Tongue (tissue), 2 donors: ENCODE measurements around the gene NKX6-2. TPM values are rescaled to one million over a fixed set of nuclear protein-coding genes. Genes with fewer than 3 reads are reported as not detected.
A peak's percentile ranks its signal among the peaks of the same experiment; 100 is the strongest.
"Not testable (repeated sequence)": the region's sequence is repeated elsewhere in the genome, so short reads cannot be mapped to it uniquely, and the experiment has no call there.

Experiments
- DNase-seq: peaks from one replicate; pipeline ENCODE4 v3.0.0-alpha.2; 2015
- total RNA-seq: library from RNA; depleted of rRNA; stranded (reverse); fragments of >200 nt; gene quantifications from one replicate; pipeline ENCODE4 v1.2.3, GENCODE V29; 2014

The NKX6-2 gene
- total RNA-seq, 1 donor from 2014 or later, result not detected

DNA sequence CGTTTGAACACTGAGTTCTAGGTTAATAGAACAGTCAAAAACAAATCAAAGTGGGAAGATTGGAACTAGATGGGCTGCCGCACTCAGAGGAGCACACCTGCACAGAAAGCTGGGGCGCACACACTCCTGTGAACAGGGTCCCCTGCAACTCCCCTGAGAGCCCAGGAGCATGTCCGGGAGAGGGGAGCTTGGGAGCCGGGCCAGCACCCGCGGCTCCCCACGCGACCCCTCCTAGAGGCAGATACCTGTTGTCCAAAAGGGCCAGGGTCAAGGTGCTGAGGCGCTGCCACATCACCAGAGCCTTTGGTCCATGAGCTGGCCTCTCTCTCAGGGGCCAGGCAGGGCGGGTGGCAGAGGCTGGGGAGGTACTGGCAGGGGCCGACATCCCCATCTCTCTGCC, 5.6 kb downstream of the NKX6-2 start:
- DNase-seq, result no peak

DNA sequence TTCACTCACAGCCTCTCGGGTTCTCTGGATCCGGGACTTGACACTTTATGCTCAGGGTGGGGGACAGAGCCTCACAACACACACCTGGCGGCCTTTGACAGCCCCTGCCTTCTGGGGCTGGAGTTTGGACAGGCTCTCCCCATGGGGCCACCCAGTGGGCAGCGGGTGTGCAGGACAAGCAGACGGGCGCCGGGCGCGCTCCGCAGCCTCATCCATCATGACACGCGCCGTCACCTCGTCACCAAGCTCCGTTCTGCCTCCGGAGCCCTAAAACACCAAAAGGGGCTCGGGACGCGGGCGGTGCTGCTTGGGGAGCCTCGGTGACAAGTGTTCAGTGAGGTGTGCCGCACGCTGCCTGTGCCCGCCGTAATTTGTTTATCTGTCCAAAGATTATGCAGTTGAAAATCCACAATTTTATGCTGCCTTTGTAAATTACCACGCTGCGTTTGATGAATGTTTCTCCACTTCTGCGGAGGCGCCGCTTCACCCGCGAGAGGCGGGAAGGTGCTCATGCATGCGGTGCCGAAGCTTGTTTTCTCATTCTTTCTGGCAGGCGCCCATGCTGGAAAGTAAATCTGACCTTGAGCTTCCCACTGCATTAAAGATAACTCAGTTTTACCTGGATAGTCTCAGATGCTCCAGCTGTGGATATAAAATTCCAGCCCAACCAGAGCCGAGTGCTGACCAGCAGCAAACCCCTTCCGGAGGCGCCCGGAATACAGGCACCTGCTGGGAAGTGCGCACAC, 6.2 kb downstream of the NKX6-2 start:
- DNase-seq, result no peak

DNA sequence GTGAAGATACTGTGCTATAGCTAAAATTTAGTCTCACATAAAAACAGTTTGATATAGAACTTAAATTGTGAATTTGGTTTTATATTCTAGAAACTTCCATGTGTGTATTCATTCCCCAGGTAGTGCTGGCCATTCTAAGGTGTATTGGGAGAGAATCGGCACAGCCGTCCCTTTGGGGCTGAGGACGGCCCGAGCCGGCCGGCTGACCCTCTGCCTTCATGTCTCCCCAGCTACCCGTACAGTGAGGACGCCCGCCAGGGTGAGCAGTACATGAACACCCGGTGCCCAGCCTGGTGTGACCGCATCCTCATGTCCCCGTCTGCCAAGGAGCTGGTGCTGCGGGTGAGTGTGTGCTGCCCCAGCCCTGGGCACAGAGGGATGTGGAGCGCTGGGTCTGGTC, 8.5 kb downstream of the NKX6-2 start:
- no peak for DNase-seq

DNA sequence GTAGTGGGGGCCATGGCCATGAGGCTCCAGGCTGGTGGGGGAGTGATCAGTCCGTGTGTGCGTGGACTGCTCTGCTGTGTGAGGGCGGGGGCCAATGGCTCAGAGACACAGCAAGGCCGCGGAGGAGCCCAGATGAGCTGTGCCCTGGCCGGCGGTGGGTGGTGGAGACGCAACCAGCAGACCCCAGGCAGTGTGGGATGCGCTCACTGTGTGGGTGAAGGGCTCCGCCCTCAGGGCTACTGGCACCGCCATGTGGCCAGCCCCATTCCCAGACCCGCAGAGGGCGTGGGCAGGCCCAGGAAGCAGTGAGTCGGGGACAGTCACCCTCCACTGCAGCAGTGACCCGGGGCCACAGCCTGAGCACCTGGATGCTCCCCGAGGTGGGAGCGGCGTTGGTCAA, 9.1 kb downstream of the NKX6-2 start:
- DNase-seq, result no peak

DNA sequence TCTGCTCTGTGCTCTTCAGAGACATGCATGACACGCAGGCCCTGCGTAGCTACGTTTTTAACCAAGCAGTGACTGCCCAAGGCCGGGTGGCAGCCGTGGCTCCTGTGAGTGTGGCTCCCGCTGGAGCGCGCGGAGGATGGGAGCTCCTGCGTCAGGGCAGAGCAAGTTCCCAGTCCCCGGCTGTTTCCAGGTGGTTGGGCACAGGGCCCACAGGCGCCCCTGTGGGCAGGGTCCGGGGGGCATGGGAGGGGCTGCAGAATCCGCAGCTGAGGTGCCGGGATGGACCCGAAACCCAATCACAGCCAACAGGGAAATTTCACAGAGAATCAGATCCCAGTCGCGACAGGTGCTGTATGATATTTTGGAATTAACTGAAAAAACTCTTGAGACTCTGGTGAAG, 9.8 kb downstream of the NKX6-2 start:
- DNase-seq, result peak; percentile 47

DNA sequence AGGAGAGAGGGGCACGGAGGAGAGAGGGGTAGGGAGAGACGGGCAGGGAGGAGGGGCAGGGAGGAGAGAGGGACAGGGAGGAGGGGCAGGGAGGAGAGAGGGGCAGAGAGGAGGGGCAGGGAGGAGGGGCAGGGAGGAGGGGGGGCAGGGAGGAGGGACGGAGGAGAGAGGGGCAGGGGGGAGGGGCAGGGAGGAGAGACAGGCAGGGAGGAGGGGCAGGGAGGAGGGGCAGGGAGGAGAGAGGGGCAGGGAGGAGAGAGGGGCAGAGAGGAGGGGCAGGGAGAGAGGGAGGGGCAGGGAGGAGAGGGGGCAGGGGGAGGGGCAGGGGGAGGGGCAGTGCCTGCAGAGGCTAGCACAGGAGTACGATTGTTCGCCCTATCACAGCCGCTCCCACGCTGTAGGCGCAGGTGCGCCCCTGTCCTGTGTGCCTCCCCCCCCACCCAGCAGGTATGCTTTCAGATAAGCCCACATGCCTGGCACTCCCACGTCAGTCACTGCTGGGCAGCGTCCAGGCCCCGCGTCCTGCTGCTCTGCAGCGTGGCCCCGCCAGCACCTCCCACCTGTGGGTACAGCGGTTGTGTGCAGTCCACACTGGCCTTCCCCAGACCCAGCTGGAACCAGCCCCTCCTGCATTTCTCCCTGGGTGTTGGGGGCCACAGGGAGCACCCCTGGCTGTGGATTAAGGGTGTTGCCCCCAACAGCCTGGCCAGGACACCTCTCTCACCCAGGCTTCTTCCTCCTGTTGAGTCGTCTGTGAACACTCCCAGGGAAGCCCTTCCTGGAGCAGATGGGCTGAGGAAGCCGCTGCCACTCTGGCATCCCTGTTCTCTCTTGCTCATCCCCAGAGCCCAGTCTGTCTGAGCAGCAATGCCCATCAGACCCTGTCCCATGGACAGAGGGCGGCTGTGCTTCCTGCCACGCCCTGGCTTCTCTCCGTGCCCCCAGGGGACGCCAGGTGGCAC, 10.8 kb downstream of the NKX6-2 start:
- no peak for DNase-seq

DNA sequence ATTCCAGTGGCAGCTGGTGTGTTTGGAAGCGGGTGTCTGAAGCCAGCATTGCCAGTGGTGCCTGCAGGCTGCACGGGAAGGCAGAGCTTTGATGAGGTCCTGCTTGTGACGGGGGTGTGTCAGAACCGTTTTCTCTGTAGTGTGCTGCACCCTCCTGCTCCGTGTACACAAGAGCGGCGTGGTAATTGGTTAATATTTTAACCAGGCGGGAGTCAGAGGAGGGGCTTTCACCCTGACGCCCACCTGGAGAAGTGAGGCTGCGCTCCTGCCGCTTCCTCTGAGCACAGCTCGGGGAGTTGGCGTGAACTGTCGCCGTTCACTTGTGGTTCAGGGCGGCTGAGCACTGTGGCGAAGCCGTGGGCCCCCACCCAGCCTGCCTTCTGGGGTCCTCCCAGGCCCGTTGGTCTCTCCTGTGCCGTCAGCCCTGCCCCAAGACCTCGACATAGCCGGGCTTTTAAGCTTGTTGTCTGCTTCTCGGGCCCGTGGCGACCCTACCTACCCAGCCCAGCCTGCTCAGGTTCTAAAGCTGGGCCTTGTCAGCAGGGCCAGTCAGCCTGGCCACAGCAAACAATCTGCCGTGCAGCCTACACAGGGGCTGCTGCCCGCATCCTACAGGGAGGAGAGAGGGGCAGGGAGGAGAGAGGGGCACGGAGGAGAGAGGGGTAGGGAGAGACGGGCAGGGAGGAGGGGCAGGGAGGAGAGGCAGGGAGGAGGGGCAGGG, 11.6 kb downstream of the NKX6-2 start:
- DNase-seq, result peak; percentile 52

DNA sequence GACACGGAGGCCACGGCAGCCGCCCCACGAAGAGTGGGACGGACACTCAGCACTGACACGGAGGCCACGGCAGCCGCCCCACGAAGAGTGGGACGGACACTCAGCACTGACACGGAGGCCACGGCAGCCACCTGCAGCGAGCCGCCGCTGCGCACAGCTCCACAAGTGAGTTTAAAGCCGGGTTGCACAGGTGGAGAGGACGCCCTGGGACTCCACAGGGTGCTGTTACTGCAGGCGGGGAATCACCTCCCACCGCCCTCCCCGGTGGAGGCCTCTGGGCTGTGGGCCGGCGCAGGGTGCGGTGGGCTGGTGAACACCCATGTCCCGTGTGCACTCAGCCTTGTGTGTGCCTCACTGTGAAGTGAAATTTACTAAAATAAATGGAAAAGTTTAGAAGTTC, 13.1 kb downstream of the NKX6-2 start:
- DNase-seq, result not testable (repeated sequence)

DNA sequence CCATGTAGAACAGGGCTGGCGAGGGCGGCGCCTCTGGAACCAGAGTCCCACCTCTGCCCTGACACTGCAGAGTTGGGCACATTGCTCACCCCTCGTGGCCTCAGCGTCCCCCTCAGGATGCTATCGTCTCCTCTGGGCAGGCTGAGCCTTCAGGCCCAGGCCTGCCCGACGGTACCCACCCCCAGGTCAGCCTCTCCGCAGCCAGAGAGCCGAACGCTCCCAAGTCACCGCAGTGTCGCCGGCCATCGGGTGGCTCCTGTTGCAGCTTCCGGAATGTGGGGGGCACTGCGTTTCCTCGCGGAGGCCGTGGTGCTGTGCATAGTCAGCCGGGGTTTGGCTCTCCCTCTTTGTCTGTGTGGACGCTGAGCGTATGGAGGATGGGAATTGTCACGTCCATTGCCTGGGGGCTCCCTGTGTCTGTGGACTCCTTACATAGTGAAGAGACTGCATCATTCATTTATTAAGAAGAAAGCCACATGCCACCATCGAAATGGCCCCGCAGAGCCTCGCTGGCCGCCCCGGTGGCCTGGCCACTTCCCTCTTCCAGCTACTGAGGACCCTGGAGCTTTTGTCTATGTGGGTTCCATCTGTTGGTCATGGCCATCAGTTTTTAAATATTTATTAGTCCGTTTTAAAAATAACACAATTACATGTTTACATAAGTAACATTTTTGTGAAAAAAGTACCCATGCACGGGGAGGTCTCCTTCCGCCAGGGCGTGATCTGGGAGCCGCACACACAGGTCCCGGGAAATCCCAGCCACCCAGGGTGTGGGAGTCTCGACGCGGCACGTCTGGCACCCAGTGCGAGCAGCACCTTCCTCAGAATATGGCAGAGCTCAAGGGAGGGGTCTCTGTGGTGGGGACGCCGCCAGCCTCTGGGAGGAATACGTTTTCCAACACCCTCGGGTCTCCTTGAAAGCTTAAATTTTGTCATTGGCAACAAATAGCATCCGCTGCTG, 15.6 kb downstream of the NKX6-2 start:
- no peak for DNase-seq

DNA sequence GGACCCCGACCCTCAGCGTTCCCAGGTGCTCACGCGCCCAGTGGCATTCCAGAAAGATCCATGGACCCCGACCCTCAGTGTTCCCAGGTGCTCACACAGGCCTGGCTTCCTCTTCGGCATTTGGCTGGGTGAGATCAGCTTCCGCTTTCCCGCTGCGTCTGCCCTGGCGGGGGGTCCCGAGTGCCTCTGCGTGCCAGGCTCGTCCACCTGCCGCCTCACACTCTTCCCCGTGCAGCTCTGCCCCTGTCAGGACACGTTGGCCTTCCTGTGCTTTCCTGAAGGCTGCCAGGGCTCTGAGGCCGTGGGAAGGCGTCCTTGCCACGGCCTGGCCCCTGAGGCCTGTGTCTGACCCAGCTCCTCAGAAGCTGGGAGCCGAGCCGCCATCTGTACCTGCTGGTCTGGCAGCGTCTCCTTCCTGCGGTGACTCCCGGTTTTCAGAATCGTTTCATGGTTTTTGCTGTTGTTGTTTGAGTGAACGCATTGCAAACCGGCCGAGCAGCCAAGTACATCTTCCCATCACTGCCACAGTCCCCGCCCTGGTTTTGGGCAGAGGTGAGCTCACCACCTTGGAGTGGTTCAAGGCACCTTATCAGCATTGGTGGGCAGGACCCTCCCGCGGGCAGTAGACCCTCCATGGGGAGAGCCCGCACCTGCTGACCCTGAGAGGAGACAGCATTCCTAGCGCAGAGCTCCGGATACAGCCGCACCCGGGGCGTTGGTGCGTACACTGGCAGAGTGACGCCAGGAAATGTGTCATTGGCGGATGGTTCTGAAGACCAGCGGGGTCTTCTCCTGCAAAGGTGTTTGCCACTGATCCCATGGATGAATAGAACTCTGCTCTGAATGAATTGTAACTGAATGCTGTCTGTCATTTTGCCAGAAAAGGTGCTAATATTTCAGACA, 17.4 kb downstream of the NKX6-2 start:
- DNase-seq, result no peak

DNA sequence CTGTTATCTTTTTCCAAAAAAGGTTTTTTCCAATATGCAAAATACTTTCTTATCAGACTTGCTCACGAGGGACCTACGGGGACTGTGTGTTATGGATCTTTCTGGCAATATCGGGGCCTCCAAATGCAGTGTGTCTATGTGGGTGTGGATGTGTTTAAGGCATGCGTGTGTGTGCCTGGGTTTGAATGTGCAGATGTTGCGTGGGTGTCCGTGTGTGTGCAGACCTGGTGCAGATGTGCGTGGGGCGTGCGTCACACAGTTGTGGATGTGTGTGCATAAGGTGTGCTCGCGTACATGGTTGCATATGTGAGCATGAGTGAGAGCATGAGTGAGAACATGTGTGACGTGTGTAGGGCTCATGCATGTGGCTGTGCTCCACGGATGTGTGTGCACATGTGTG, 19.7 kb downstream of the NKX6-2 start:
- DNase-seq, result no peak

DNA sequence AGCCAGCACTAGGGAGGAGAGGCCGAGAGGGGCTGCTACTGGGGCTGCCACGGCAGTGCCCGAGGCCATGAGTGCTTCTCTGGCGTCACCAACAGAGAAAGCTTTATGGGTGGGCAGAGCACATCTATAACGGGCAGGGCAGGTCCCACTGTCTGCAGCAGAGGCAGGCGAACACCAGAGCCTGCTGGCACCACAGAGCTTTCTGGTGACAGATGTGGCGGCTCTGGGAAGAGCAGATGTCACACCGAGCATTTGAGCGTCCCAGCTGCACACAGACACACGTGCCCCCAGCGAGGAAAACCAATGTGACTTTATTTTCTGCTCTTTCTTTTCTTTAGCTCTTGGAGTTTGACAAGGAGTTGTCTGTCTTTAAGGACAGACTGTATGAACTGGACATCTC, 20.5 kb downstream of the NKX6-2 start:
- DNase-seq, result peak; percentile 31

DNA sequence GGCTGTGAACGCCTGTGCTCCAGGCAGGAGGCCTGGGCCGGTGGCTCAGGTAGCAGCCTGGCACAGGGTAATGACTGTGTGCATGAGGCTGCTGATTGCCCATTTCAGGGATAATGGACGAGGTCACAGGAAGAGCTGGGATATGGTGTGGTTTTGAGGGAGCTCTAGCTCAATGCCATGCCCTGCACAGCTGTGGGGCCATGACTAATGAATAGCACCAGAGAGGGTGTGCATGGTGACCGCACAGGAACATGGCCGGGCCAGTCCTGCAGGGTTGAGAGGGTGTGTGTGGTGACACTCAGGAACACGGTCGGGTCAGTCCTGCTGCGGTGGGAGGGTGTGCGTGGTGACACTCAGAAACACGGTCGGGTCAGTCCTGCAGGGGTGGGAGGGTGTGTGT, 21.8 kb downstream of the NKX6-2 start:
- no peak for DNase-seq

DNA sequence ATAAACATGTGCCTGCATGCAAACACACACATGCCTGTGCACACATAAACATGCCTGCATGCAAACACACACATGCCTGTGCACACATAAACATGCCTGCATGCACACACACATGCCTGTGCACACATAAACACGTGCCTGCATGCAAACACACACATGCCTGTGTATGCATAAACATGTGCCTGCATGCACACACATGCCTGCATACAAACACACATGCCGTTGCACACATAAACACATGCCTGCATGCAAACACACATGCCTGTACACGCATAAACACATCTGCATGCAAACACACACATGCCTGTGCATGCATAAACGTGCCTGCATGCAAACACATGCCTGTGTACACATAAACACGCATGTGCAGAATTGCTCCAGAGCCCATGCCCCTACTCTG, 22.4 kb downstream of the NKX6-2 start:
- DNase-seq, result no peak

DNA sequence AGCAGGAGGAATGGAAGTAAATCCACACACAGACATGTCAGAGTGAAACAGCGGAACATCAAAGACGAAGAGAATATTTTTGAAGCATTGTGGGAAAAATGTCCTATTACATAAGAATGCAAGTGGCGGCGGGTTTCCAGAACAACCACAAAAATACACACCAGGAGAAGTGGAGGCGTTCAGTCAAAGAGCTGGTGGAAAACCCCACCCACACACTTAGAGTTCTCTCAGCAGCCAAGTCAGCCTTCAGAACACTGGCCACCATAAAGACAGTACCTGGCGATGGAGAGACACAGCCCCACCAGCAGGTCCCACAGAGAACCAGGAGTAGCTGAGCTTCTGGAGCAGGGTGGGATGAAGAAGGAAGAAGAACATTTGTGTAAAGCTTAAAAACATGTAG, 23.7 kb downstream of the NKX6-2 start:
- no peak for DNase-seq

DNA sequence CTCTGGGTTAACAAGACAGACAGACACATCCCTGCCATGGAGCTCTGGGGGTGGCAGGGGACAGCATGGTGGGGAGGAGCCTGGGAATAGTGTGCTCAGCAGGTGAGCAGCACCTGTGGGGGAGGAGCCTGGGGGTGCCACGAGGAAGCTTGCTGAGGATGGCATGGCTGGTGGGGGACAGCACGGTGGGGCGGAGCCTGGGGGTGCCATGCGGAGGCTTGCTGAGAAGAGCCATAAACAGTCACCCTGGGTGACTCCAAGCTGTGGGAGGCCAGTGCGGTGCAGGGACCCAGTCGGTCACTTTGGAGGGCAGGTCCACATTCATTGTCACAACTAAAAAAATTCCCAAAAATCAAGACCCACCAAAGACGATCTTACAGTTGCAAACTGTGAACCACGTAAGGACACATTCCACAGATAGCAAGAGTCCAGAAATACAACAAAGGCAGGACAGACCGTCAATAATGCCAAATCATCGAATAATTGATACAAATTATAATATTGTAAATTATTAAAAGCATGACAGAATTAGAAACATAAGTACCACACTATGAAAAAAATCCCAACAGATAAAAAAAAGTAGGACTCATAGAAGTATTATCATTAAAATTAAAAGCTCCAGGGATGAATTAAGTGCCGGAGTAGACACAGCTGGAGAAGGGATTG, 24.4 kb downstream of the NKX6-2 start:
- DNase-seq, result no peak

DNA sequence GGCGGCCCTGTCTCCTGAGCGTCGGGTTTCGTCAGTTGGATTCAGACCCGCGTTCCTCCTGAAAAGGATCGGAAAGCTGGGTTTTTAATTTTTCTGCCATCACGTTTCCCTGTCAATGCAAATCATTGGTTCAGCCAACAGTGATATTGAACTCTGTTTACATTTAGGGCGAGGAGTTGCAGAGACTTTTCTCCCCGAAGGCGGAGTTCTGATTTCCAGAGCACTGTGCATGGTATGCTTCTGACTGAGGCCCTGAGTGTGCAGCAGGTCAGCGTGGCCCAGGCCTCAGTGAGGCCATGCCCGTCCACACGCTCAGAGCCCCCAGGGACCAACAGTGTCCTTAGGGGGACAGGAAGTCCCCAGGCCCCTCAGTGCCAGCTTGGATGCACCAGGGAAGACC, 27.1 kb downstream of the NKX6-2 start:
- no peak for DNase-seq

DNA sequence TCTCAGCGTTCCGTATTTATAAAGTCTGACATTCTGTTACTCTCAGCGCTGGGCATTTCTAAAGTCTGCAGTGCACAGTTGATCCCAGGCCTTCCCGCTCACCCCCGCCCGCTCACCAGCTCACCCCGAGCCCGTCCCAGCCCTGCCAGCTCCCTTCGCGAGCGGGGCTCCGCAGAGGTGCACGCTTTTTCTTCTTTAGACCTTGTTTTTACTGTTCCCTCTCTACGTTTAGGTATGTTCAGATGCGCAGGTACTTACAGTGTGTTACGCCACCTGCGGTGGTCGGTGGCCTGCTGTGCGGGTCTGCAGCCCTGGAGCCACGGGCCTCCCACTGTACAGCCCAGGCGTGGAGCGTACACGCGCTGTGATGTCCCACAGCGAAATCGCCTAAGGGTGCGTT, 28.8 kb downstream of the NKX6-2 start:
- DNase-seq, result no peak

DNA sequence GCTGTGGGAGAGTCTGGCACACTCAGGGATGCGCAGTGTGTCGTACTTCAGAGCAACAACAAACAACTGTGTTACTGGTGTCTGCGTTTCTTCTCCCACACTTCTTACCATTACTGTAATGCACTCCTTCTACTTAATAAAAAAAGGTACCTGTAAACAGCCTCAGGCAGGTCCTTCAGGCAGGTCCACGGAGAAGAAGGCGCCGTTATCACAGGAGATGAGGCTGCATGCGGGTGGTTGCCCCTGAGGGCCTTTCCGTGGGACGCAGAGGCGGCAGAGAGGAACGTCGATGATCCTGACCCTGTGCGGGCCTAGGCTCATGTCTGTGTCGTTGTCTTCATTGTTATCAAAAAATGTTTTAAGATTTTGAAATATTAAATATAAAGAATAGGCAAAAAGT, 29.4 kb downstream of the NKX6-2 start:
- no peak for DNase-seq

DNA sequence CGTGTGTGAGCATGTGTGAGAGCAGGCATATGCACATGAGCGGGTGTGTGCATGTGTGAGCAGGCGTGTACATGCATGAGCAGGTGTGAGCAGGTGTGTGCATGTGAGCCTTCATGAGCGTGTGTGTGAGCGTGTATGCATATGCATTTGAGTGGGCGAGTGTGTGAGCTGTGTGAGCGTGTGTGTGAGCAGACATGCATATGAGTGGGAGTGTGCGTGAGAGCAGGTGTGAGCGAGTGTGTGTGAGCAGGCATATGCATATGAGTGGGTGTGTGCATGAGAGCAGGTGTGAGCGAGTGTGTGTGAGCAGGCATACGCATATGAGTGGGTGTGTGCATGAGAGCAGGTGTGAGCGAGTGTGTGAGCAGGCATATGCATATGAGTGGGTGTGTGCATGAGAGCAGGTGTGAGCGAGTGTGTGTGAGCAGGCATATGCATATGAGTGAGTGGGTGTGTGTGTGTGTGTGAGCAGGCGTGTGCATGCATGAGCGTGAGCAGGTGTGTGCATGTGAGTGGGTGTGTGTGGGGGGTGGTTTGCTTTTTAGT, 30.7 kb downstream of the NKX6-2 start:
- DNase-seq, result no peak
